ENCODE data around the gene XIST. TPM values are rescaled to one million over a fixed set of nuclear protein-coding genes. Genes with fewer than 3 reads are reported as not detected.

Gene XIST
- total RNA-seq, 1 experiment from 2014 or later = 0.24 TPM

- no peaks in the 10 kb centered on the region for H4K20me1 ChIP-seq (ENCODE audit: insufficient read depth)
Measured at GRCh38 chrX:73840120-73840924, 12.2 kb downstream of the XIST start.

GRCh38 chrX:73839152-73839551 lies 13.4 kb downstream of the XIST start:
- TF ChIP-seq EZH2 (IDR thresholded peaks at IDR 0.05; ENCODE audit: low read depth) (no peak), CTCF (conservative IDR thresholded peaks at IDR 0.05) (no peak)
- H2AFZ ChIP-seq = no peak overlapping the region
- no peak overlapping the region for H3K4me2 ChIP-seq
- CTCF ChIA-PET = no interaction called here
- no peaks in the 10 kb centered on the region for H3K9me2 ChIP-seq (ENCODE audit: insufficient read depth)
- peaks cover 8% of the 10 kb centered on the region for H3K27me3 ChIP-seq (ENCODE audit: insufficient read depth, low read depth)
- BruUV-seq (replicated peaks) = no TSS peak
- no peaks in the 10 kb centered on the region for H3F3A ChIP-seq (ENCODE audit: insufficient read depth, low read depth)
- intact Hi-C loops (cut with micrococcal nuclease; ENCODE audit: unreplicated experiment) = no loop called here
- H3K9me3 ChIP-seq (ENCODE audit: insufficient read depth, low read depth) = no peaks in the 10 kb centered on the region
- H3K36me3 ChIP-seq (ENCODE audit: low read depth) = no peaks in the 10 kb centered on the region
- no peaks in the 10 kb centered on the region for H3K79me2 ChIP-seq (ENCODE audit: low read depth)
- no peaks in the 10 kb centered on the region for H4K20me1 ChIP-seq (ENCODE audit: insufficient read depth)
- no peak overlapping the region for H3K27ac ChIP-seq
- POLR2A ChIA-PET (ENCODE audit: unreplicated experiment) = interaction anchor here (0.6 kb wide), 1 partner anchor 24 kb away, joined by 3 read pairs; no protein-coding TSS in a partner anchor
- no peak overlapping the region for H3K4me3 ChIP-seq
- DNase-seq = no peak
- no peaks in the 10 kb centered on the region for H3K4me1 ChIP-seq (replicated peaks; ENCODE audit: insufficient read depth)

More at GRCh38 chrX:73840120-73840924, 12.2 kb downstream of the XIST start:
- Histone ChIP-seq H3K9me3 (ENCODE audit: insufficient read depth, low read depth) (no peaks in the 10 kb centered on the region), H3K9me2 (ENCODE audit: insufficient read depth) (no peaks in the 10 kb centered on the region), H3K27ac (no peak overlapping the region), H3K27me3 (ENCODE audit: insufficient read depth, low read depth) (no peaks in the 10 kb centered on the region), H3K4me1 (replicated peaks; ENCODE audit: insufficient read depth) (no peaks in the 10 kb centered on the region), H3F3A (ENCODE audit: insufficient read depth, low read depth) (no peaks in the 10 kb centered on the region), H3K4me3 (no peak overlapping the region), H2AFZ (no peak overlapping the region), H3K4me2 (no peak overlapping the region), H3K36me3 (ENCODE audit: low read depth) (no peaks in the 10 kb centered on the region), H3K79me2 (ENCODE audit: low read depth) (no peaks in the 10 kb centered on the region)
- ChIA-PET POLR2A (ENCODE audit: unreplicated experiment) (no interaction called here), CTCF (no interaction called here)
- no peak for DNase-seq
- BruUV-seq (replicated peaks) = no TSS peak
- intact Hi-C loops (cut with micrococcal nuclease; ENCODE audit: unreplicated experiment) = no loop called here
- TF ChIP-seq EZH2 (IDR thresholded peaks at IDR 0.05; ENCODE audit: low read depth) (no peak), CTCF (conservative IDR thresholded peaks at IDR 0.05) (no peak)

- no peak overlapping the region for H3K27ac ChIP-seq
- ChIA-PET POLR2A (ENCODE audit: unreplicated experiment) (no interaction called here), CTCF (no interaction called here)
- H3K4me3 ChIP-seq = no peak overlapping the region
- no peaks in the 10 kb centered on the region for H3K79me2 ChIP-seq (ENCODE audit: low read depth)
- no peaks in the 10 kb centered on the region for H3K9me3 ChIP-seq (ENCODE audit: insufficient read depth, low read depth)
- no peak overlapping the region for H3K4me2 ChIP-seq
- peaks cover 18% of the 10 kb centered on the region for H3K27me3 ChIP-seq (ENCODE audit: insufficient read depth, low read depth)
- no peak for DNase-seq
- no peak for TF ChIP-seq EZH2 (IDR thresholded peaks at IDR 0.05; ENCODE audit: low read depth)
- no peak for TF ChIP-seq CTCF (conservative IDR thresholded peaks at IDR 0.05)
- no peaks in the 10 kb centered on the region for H3K9me2 ChIP-seq (ENCODE audit: insufficient read depth)
- no peaks in the 10 kb centered on the region for H3F3A ChIP-seq (ENCODE audit: insufficient read depth, low read depth)
- no peaks in the 10 kb centered on the region for H4K20me1 ChIP-seq (ENCODE audit: insufficient read depth)
- H3K4me1 ChIP-seq (replicated peaks; ENCODE audit: insufficient read depth) = no peaks in the 10 kb centered on the region
- intact Hi-C loops (cut with micrococcal nuclease; ENCODE audit: unreplicated experiment) = no loop called here
- H3K36me3 ChIP-seq (ENCODE audit: low read depth) = no peaks in the 10 kb centered on the region
- no peak overlapping the region for H2AFZ ChIP-seq
- BruUV-seq (replicated peaks) = no TSS peak
Measured at GRCh38 chrX:73838123-73838522, 14.4 kb downstream of the XIST start.
